Mesodermal cell (in vitro differentiated cells): ENCODE measurements around the gene CDC14A.

Experiments
- H3K27ac ChIP-seq: 2 replicates; pipeline ENCODE4 v1.7.0; 2013; ENCODE audit warnings: mild to moderate bottlenecking, low read depth, low read length, moderate library complexity; ENCODE audit not compliant: severe bottlenecking
- H3K36me3 ChIP-seq: 2 replicates; pipeline ENCODE4 v1.7.1; 2013; ENCODE audit warnings: mild to moderate bottlenecking, low read length, moderate library complexity; ENCODE audit not compliant: control insufficient read depth, insufficient read depth
- H3K4me1 ChIP-seq: one replicate; pipeline ENCODE4 v1.7.1; 2013; ENCODE audit warnings: mild to moderate bottlenecking, low read length; ENCODE audit not compliant: insufficient read depth, control insufficient read depth, poor library complexity, severe bottlenecking
- H3K4me3 ChIP-seq: 2 replicates; pipeline ENCODE4 v1.7.0; 2013; ENCODE audit warnings: low read length, control low read depth, mild to moderate bottlenecking; ENCODE audit not compliant: insufficient read depth, poor library complexity, severe bottlenecking; ENCODE audit errors: extremely low read depth
- H3K9me3 ChIP-seq: 2 replicates; pipeline ENCODE4 v1.7.1; 2013; ENCODE audit warnings: mild to moderate bottlenecking, low read length, moderate library complexity; ENCODE audit not compliant: control insufficient read depth
- WGBS, 2 experiments: methylation state at CpG; one replicate each; pipeline ENCODE4 v1.1.5; 2013; ENCODE audit warnings: missing lambda C conversion rate in 2 of 2; ENCODE audit not compliant: insufficient coverage in 2 of 2; 5-methylcytosine and 5-hydroxymethylcytosine counted together

Gene CDC14A

DNA sequence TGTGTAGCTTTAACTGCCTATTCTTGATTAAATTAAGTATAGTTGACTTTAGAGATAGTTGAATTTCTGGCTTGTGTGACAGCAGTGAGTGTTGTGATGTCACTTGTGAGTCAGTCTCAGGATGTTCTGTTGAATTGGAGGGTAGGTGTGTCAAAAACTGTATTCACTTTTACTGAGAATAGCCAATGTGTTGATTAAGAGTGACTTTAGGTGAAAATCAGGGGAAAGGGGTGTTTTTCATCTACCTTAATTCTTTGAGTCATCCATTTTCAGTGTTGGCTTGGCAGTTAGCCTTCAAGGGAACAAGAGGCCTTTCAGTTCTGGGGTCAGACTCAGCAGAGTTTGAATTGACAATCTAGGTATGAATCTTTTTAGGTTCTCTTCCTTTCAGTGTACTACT, 75.9 kb downstream of the CDC14A start:
- Histone ChIP-seq H3K9me3 (no peaks in the 10 kb centered on the region), H3K27ac (no peak overlapping the region), H3K4me1 (no peaks in the 10 kb centered on the region), H3K4me3 (no peak overlapping the region), H3K36me3 (peaks cover 11% of the 10 kb centered on the region)

DNA sequence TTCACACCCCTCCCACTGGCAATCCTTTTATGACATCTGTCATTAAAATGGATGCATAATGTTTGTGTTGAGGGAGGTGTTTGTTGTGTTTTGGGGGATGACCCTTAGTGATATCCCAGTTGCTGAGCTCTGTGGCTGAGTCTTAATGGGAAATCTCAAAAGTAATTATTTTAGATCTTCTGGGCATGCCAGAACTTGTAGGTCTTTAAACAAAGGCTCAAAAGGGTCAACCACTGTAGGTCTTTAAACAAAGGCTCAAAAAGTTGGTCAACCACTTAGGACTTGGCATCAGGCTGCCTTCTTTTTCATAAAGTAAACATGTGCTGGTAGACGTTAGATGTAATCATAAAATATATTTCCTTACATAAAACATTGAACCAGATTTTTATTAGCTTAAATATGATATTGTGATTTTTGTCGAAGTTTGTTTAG, 78.0 kb downstream of the CDC14A start:
- no peaks in the 10 kb centered on the region for H3K9me3 ChIP-seq
- no peak overlapping the region for H3K4me3 ChIP-seq
- peaks cover 11% of the 10 kb centered on the region for H3K36me3 ChIP-seq
- no CpG with 5 or more reads among the region's 2 CpGs for WGBS, 2 experiments
- no peak overlapping the region for H3K27ac ChIP-seq
- H3K4me1 ChIP-seq = no peaks in the 10 kb centered on the region

DNA sequence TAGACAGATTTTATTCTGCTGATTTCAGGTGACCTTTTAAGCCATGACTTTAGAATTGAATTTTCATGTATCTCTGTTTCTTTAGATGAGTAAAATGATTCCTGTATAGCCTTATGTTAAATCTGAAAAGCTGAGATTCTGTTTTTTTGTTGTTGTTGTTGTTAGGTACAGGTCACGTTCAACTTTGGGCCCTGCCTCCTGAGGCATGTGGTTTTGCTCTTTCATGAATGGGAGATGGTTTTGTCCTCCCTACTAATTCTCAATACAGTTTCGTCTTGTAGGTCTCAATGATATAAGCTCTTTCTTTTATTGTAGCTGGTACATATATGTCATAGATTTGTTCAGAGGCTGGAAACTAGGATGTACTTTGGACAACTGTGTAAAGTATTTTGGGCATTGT, 79.6 kb downstream of the CDC14A start:
- 100% methylated on average over 1 of the region's 2 CpGs; no CpG with 5 or more reads in 1 of the 2 experiments for WGBS, 2 experiments
- Histone ChIP-seq H3K27ac (no peak overlapping the region), H3K9me3 (no peaks in the 10 kb centered on the region), H3K36me3 (peaks cover 5% of the 10 kb centered on the region), H3K4me3 (no peak overlapping the region), H3K4me1 (no peaks in the 10 kb centered on the region)

DNA sequence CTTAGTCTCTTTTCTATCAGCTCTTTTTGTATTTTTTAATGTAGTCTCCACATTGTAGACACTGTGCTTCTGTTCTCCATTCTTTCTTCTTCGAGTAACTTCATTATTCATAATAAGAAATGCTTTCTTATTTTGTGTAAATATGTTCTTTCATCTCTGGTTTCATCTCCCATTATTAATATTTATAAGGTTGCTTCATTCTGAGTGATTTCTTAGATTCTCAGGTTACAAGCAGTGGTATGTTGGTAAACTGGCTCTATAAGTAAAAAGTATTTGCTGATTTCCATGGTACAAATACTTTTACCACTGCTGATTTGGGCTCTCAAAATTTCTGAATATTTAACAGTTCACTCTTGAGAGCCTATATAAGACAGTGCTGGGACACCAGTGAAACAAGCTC, 81.3 kb downstream of the CDC14A start:
- Histone ChIP-seq H3K4me3 (no peak overlapping the region), H3K4me1 (no peaks in the 10 kb centered on the region), H3K36me3 (peaks cover under 1% of the 10 kb centered on the region), H3K9me3 (no peaks in the 10 kb centered on the region), H3K27ac (no peak overlapping the region)
- WGBS, 2 experiments = no CpG with 5 or more reads among the region's 1 CpG

DNA sequence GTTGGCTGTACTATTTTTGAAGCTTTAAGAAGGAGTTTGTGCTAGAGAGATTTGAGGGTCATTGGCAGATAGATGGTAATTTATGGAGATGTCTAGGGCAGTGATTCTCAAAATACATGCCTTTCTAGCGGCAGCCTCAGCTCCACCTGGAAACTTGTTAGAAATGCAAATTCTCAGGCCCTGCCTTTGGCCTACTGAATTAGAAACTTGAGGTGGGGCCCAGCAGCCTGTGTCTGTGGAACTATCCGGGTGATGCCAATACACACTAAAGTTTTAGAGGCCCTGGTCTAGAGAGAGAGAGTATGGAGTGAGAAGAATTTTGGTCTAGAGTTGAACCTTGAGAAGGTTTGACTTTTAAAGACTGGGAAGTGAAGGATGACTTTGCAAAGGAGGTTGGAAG, 82.5 kb downstream of the CDC14A start:
- Histone ChIP-seq H3K36me3 (no peaks in the 10 kb centered on the region), H3K4me3 (no peak overlapping the region), H3K27ac (no peak overlapping the region), H3K4me1 (peaks cover 7% of the 10 kb centered on the region), H3K9me3 (no peaks in the 10 kb centered on the region)
- WGBS, 2 experiments = 74 to 85% methylated on average over 2 of the region's 2 CpGs

DNA sequence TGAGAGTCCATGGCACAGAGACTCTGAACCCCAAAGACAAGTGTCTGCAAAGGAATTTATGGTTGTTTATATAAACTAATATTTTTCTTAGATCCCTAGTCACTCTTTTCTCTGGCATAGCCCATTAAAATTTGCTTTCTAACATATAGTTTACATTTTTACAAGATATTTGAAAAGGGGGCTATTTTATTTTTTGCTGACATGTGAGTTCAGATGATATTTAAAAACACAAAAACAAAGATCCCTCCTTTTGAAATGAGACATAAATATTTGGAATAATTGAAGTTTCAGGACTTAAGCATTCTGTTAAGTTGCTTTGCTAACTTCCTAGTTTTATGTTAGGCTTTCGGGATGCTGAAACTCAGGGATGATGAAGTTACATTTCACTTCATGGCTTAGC, 86.1 kb downstream of the CDC14A start:
- Histone ChIP-seq H3K4me1 (peaks cover 7% of the 10 kb centered on the region), H3K36me3 (no peaks in the 10 kb centered on the region), H3K27ac (no peak overlapping the region), H3K4me3 (no peak overlapping the region), H3K9me3 (no peaks in the 10 kb centered on the region)
- WGBS, 2 experiments = 100% methylated on average over 1 of the region's 1 CpG

DNA sequence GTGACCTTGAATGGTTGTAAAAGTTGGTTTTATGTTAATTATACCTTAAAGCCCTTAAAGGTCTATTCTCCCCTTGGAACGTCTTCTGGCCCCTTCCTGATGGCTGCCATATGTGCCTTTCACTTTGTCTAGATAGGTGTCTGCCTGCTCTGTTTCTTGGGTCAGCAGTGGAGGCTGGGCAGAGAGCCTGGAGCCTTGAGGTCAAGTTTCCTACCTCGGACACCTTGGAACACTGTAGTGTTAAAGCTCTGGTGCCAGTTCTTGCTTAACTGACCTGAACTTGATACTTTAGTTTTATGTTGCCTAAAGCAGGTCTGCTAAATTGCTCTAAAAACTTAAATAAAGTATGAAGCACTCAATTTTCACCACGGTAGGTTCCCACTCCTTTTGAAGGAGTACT, 86.5 kb downstream of the CDC14A start:
- no peaks in the 10 kb centered on the region for H3K36me3 ChIP-seq
- H3K4me3 ChIP-seq = no peak overlapping the region
- peaks cover 7% of the 10 kb centered on the region for H3K4me1 ChIP-seq
- H3K9me3 ChIP-seq = no peaks in the 10 kb centered on the region
- H3K27ac ChIP-seq = no peak overlapping the region
- 90% methylated on average over 2 of the region's 3 CpGs; no CpG with 5 or more reads in 1 of the 2 experiments for WGBS, 2 experiments

DNA sequence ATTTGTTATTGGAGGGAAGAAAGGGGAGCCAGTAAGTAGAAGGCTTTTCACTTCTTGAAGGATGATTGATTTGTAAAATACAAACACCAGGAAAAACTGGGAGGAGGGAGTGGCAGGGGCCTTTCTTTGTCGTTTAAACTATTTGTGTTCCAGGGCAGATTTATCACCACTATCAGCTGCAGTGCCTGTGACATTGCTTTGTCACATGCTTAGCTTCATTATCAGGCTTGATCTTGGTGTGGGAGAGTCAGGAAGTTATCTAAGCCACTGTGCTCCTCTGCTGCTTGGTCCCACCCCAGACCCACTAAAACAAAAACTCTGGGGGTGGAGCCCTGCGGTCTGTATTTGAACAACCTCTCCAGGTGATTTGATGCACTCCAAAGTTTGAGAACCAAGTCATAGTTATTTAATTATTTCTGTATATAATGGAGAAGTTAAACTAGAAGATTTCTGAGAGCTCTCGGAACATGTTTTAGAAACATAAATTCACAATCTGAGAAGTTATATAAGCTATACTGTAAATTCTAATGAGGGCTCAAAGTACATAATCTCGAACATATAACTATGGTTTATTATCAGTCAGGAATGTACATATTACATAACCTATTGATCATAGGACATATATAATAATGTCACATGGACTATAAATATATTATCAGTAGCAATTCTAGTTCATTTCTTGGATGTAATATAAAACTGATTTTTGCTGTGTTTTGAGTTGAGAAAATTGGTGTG, 87.9 kb downstream of the CDC14A start:
- Histone ChIP-seq H3K36me3 (no peaks in the 10 kb centered on the region), H3K4me1 (peaks cover 12% of the 10 kb centered on the region), H3K9me3 (no peaks in the 10 kb centered on the region), H3K4me3 (no peak overlapping the region), H3K27ac (peak overlapping the region; percentile 54)
- WGBS, 2 experiments = no CpG with 5 or more reads among the region's 4 CpGs

DNA sequence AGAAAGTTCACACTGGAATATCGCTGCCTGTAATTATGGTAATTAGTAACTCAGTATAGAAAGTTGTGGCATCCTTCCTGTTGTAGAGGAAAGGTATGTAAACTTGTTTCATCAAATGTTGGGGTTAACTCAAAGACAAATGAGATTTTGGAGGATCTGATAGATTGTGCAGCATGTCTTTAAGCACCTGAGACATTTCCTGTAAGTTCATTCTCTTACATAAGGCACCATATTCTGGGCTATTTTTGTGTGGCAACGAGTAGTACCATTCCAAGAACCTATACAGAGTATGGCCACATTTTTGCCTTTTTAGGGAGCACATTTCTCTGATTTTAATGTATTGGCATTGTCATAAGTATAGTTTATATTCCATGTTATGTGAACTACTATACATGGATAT, 88.8 kb downstream of the CDC14A start:
- WGBS, 2 experiments = 100% methylated on average over 1 of the region's 2 CpGs; no CpG with 5 or more reads in 1 of the 2 experiments
- H3K9me3 ChIP-seq = no peaks in the 10 kb centered on the region
- H3K27ac ChIP-seq = no peak overlapping the region
- no peak overlapping the region for H3K4me3 ChIP-seq
- H3K4me1 ChIP-seq = peaks cover 12% of the 10 kb centered on the region
- peaks cover 3% of the 10 kb centered on the region for H3K36me3 ChIP-seq

DNA sequence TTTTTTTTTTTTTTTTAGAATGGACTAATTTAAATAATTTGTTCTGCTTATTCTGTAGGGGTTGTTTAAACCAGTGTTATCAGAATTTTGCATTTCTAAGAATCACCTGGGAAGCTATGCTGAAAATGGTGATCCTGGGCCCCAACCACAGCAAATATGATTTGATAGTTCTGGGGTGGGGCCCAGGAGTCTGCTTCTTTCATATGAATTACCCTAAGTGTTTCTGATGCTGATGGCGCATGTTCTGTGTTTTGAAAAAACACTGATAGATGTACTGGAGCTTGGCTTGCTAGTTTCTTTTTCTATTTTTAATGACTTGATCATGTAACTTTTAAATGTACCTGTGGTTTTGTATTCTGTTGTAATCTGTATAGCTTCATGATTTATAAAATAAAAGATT, 89.3 kb downstream of the CDC14A start:
- Histone ChIP-seq H3K4me1 (peaks cover 12% of the 10 kb centered on the region), H3K36me3 (peaks cover 3% of the 10 kb centered on the region), H3K27ac (no peak overlapping the region), H3K9me3 (no peaks in the 10 kb centered on the region), H3K4me3 (no peak overlapping the region)
- WGBS, 2 experiments = no CpG with 5 or more reads among the region's 1 CpG

DNA sequence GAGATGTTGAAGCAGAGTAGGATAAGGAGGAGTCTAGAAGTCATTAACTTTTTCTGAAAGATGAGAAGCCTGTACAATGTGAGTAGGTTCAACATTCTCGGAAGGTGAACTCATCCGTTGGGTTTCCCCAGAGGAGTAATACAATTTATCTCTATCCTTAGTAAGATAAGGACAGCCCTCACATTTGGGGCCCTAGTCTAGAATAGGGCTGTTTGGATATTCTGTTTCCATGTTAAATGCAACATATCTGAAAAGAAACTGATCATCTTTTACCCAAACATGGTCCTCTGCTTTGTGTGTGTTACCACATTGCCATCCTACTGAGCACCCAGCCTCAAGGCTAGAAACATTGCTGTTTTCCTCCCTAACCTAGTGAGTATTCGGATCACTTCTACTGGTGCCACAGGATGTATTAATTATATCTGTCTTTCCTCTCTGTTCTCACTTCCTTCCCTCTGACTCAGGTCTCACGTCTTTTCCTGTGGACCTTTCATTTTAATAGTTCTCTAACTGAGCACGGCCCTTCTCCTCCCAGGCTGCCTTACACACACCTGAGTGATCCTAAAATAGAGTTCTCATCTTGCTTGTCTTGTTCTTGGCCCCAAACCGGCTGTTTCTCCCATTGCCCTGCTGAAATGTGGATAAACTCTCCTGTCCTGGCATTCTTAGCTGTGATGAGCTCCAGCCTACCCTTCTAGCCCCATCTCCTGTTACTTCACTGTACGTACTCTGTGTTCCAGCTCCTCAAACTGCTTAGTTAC, 91.7 kb downstream of the CDC14A start:
- Histone ChIP-seq H3K27ac (peak overlapping the region; percentile 69), H3K4me3 (no peak overlapping the region), H3K4me1 (peaks cover 12% of the 10 kb centered on the region), H3K9me3 (no peaks in the 10 kb centered on the region), H3K36me3 (peaks cover 3% of the 10 kb centered on the region)
- 83 to 85% methylated on average over 4 to 5 of the region's 7 CpGs for WGBS, 2 experiments
